HG03045 (cell line): ENCODE measurements around the gene CNTN5.

Source experiments
- ATAC-seq: cut with Tn5 transposase; IDR thresholded peaks from one replicate; pipeline ENCODE4 v1.9.1; 2021; ENCODE audit warnings: mild to moderate bottlenecking, moderate library complexity; ENCODE audit not compliant: unreplicated experiment

CNTN5 gene

DNA sequence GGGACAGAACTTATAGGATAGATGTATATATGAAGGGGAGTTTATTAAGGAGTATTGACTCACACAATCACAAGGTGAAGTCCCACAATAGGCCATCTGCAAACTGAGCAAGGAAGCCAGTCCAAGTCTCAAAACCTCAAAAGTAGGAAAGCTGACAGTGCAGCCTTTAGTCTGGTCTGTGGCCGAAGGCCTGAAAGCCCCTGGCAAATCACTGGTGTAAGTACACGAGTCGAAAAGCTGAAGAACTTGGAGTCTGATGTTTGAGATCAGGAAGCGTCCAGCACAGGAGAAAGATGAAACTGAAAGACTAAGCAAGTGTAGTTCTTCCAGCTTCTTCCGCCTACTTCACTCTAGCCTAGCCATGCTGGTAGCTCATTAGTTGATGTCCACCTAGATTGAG lies 866.7 kb downstream of the CNTN5 start:
- ATAC-seq = no peak

DNA sequence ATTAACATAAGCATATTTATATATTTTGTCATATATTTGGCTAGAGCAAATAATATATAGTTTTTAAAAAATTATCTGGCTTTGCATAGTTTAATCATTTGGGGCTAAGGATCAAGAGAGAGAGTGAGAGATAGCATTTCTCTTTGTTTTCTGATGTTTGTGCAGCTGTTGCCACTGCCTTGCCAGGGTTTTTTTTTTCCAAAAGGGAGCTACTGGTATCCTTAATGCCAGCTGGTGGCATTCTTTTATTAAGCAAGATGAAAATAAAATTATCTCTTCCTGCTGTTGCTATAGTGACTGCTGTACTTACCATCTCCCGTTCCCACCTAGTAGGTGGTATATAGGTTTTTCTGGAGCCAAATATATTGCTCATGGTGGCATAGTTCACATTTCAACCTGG lies 873.1 kb downstream of the CNTN5 start:
- no peak for ATAC-seq

DNA sequence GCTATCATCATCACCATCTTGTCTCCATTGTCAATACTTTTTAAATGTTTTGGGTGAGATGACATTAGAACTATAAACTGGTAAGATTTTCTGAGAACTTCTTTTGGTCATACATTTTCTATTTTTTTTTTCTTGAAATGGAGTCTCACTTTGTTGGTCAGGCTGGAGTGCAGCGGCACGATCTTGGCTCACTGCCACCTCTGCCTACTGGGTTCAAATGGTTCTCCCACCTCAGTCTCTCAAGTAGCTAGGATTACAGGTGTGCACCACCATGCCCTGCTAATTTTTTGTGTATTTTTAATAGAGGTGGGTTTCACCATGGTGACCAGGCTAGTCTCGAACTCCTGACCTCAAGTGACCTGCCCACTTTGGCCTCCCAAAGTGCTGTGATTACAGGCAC lies 880.4 kb downstream of the CNTN5 start:
- no peak for ATAC-seq

DNA sequence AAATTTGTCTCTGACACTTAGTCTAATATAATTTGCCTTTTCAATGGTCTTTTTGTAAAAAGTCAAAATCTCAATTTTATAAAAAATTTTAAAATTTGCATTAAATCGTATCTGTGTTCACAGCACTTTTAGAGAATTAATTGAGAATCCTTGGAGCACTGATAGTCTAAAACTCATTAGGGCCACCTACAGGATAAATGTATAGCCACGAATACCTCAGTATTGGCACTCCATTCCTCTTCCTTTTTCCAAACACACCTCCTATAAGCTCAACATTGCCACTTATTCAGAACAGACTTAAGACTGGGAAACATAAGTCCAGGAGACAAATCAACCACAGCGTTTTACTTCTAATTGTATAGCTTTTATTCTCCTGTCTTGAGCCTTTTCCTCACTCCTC lies 890.4 kb downstream of the CNTN5 start:
- no peak for ATAC-seq

DNA sequence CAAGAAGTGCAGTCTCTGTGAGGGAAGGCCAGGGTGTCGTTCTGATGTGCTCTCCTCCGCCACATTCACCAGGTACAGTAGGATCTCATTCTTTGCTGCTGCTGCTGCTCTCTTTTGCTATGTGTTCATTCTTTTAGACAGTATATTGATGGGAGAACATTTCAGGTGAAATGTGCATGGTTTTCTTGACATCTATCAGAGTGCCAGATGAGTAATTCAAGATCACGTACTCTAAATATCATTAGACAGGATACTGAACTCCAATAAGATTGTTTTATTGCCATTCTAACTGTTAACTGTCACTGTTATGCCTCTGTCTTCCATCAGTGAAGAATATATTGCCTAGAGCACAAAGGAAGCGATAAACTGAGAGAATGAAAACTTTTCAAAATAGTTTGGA lies 895.3 kb downstream of the CNTN5 start:
- ATAC-seq = no peak

DNA sequence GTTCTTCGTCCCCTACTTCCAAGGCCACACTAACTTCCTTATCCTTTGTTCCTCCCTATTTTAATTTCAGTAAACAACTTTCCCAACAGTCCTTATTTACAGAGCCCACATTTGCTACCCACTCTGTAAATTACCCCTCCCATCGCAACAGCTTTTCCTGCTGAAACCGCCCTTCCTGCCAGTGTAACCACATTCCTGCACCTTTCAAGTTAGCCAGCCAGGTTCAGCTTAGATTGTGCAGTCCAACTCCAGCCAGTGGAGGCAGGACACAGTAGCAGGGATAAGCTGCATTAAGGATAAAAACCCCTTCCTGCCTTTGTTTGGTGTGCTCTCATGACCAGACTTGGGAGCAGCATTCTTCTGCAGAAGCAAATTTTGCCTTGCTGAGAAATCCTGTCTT lies 898.0 kb downstream of the CNTN5 start:
- no peak for ATAC-seq

DNA sequence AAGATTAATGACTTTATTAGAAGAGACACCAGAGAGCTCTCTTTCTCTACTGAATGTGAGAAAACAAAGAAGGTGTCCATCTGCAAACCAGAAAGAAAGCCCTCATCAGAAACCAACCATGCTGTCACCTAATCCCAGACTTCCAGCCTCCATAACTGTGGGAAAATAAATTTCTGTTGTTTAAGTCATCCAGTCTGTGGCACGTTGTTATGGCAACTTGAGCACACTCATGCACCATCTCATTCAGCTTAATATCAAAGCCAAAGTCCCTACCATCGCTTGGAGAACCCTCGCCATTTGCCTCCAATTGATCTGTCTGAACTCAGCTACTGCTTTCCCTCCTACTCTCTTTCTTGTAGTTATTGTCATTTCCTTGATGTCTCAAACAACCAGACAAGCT lies 900.2 kb downstream of the CNTN5 start:
- ATAC-seq = no peak

DNA sequence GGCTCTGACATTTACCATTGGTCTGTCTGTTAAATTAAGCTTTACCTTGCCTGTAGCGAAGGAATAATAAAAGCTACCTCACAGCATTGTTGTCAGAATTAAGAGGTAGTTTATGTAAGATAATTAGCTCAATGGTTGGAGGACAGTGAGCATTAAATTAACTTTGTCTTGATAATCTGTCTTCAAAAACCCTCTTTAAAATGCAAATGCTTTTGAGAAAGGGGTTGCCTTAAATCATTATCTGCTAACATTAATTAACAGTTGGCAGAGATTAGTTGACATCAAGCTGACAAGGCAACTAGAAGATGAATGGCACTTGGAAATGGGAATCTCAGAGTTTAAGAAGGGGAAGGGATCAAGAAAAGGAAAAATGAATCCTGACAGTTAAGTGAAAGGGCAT lies 905.2 kb downstream of the CNTN5 start:
- ATAC-seq = no peak

DNA sequence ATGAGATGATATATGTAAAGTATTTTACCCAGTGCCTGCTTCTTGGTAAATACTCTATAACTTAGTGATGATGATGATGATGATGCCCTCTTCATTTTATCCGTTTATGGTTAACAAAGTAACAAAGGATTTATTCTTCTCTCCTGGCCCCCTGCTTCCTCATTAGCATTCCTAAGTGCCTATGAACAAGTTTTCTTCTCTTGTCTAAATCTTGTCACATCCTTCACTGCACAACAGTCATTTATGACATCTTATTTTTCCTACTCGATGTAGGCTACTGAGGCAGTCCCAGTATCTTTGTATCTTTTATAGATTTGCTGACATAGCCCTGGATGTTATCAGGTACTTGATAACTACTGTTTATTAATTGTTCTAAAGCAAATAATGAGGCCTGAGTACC lies 911.9 kb downstream of the CNTN5 start:
- ATAC-seq = no peak

DNA sequence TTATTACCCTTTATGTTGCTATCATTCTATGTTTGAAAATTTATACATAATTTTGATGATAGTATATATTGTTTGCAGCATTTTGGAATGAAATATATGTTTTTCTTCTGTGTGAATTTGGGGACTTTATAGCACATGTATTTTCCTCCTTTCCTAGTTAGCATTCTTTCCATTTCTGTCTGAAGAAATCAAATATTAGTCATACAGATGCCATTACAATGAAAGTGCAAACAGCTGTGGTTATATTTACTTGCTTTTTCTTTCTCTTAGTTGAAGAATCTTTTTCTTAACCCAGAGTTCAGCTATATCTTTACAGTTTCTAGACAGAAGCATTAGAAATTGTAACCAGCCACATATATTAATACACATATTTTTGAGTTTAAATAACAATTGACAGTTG lies 913.3 kb downstream of the CNTN5 start:
- no peak for ATAC-seq

DNA sequence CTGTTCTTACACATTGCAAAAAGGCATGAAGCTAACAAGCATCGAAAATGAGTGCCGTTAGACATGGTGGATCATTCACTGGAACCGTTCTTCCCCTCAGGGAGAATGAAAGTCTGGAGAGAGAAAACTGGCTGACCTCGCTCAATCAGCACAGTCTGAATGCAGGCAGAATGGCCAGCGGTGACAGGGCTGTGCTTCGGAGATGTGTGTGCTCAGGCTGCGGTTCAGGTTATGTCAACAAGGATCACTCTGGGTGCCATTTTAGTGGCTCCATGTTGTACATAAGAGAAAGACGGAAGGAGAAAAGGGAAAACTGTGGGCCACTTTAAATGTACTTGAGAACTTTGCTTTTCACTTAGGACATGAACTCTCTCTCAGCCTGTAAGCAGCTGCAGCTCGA lies 916.6 kb downstream of the CNTN5 start:
- ATAC-seq = no peak

DNA sequence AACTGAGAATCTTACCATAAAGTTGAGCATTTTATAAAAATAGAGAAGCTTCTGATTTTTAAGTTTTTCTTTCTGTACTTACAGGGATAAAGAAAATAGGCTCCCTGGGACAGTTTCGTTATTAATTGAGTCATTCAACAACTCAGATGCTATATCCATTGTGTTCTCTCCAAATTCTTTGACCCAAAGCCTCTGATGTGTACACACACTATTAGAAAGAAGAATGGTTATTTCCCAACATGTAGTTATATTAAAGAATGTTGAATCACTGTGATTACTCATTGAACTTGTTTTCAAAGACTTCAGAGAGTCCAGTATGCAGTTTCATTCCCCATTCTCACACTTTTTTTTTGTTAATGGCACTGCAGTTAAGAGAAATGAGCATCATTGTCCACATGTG lies 932.1 kb downstream of the CNTN5 start:
- no peak for ATAC-seq

DNA sequence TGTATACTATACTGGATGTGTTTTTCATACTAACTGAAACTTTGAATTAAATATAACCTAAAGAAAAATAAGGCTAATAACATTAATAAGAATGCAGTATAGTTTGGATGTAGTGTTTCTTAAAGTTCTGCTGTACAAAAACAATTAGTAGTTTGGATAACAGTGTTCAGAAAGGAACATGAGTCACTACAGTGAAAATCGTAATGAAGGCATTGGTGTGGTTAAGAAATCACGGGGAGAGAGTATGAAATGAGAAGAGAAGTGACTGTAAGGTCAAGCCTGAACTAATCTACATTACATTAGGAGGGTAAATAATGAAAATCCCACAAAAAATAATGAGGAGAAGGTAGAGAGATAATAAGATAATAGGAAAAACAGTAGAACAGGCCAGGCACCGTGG lies 939.8 kb downstream of the CNTN5 start:
- ATAC-seq = no peak

DNA sequence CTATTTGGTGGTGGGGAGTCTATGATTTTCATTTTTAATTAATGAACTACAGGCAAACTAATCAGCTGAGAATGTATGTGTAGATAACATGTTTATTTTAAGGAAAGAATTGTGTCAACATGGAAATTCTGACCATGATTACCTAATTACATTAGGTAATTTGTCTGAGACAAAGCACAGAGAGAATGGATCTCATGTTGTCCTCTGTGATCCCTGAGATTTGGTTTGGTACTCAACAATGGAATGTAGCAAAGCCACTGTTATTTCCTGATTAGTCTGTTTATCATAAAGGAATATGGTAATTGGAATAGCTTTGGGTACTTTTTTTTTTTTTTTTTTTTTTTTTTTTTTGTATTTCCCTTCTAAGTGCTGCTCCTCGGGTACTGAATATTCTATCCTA lies 947.6 kb downstream of the CNTN5 start:
- no peak for ATAC-seq

DNA sequence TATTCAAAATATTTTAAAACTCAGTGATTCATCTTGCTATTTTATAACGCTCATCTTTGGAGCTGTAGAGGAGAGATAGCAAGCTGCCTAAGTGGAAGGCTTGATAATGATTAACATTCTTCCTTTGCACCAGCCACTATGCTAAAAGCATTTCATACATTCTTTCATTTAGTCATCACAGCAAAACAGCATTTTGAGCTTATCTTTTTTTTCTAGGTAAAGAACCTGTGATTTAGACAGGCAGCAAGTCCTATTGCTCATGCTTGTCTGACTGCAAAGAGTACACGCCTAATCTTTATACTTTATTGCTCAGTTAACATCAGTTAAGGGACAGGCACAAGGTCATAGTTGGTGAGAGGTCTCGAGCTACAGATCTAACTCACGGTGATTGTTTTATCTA lies 953.2 kb downstream of the CNTN5 start:
- no peak for ATAC-seq

DNA sequence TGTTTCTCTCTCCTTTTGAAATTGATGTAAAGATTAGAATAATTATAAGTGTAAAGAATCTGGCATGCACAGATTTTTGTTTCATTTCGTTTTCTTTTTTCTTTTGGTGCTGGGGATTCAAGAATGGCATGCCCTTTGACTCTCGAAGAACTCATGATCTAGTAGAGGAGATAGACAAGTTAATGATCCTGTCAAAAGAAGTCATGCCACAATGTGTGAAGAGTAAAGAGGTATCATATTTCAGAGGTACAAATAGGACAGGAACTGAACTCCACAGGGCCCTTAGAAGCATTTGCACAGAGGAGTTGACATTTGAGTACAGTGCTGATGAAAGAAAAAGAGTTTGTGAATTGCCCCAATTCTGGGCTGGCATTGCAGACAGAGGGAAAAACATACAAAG lies 958.3 kb downstream of the CNTN5 start:
- ATAC-seq = no peak

DNA sequence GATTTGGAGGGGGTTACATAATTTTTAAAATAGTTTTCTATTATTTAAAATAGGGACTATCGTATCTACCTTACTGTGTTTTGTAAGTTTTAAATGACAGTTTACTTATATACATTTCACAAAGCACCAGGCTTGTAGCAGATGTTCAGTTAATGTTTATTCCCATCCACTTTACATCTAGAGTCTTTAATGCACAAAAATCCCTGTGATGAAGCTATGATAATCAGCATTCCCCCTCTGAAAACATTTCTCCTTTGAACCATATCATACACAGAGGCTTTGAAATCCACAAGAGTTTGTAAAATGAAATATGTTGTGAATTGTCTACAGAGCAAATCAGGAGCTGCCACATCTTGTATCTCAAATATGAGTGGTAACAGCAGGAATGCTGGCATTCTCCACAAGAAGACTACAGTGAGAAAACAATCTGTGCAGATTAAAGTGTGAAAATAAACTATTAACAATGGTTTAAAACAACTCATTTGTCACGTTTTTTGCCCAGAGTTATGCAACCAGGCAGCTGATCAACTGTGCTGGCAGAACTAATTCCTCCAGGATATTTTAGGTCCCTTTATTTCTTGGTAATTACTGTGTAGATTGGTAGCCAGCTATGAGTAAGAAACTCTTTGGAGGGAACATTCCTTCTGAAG lies 967.2 kb downstream of the CNTN5 start:
- ATAC-seq = no peak

DNA sequence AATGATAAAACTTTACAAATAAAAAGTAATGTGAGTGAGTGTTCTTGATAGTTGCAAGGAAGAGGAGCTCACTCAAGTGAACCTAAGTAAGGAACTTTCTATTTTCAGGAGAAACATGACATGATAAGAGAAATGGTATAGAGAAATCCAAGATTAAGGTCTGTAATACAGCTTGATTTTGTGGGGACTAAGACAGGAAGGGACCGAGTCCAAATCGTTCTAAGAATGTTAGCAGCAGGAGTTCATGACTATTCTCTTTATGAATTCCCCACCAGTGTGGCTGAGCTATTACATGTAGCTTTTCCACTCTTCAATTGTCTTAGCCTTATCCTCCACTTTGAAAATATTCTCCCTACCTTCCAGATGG lies 967.7 kb downstream of the CNTN5 start:
- no peak for ATAC-seq

DNA sequence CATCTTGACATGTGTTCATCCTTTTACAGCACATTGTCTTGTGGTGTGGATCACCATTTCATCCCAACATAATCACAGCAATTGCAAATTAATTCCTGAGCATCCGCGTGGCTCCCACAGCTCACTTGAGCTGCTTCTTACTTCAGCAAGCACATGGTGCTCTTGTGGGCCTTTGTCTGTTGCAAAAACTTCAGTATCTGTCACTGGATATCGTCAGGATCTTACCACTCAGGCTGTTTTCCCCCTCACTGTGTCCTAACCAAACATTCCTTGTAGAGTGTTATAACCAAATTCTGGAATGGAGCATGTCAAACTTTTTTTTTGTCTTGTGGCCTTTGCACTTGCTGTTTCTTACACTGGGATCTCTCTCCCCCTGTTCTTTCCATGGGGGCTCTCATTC lies 983.2 kb downstream of the CNTN5 start:
- ATAC-seq = no peak

DNA sequence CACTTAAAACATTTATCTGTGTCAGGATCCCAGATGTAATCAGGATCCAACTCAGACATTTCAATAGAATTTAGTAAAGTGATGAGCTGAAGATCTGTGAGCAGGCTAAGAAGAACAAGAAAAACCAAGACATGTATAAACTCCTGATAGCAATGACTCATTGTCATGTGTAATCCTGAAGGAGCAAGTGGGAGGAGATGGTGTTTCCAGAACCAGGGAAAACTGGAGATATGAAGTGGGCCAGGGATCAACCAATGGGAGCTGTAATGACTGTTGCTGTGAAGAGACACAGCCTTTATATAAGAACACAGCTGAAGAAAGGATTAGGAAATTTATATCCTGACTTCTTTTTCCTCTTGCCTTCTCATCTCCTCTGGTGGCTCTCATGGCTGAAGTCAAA lies 983.8 kb downstream of the CNTN5 start:
- ATAC-seq = no peak

DNA sequence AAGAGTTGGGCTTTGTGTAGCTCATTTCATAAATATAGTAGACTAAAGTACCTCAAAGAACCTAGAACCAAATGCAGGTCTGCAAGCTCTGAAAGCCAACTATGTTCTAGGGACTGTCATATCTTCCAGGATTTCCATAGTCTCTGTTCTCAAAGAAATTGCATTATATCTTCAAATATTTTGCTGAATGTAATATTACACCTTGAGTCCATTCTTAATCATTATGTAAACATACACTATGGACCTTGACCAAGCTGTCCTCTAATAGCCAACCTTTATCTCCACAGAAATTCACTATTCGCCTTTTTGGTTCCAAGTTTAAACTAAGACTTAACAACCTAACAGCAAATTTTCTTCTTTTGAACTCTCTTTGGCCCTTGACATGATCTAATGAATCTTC lies 987.7 kb downstream of the CNTN5 start:
- ATAC-seq = no peak

DNA sequence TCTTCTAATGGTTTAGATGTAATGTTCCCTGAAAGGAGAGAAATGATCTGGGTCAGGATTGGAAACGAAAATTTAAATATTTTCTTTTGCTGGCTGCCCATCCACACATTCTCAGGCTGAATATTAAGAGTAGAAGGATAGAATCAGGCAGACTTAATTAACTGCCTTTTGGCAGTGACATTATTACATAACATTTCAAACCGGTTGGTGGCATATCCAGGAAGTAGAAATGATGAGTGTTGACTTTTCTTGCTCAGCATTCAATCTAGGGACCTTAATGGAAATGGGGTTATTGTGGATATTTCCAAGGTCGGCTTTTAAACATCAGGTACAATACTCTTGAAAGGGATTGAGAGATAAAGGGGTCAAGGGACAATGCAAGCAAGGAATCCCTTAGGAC lies 989.0 kb downstream of the CNTN5 start:
- ATAC-seq = no peak

DNA sequence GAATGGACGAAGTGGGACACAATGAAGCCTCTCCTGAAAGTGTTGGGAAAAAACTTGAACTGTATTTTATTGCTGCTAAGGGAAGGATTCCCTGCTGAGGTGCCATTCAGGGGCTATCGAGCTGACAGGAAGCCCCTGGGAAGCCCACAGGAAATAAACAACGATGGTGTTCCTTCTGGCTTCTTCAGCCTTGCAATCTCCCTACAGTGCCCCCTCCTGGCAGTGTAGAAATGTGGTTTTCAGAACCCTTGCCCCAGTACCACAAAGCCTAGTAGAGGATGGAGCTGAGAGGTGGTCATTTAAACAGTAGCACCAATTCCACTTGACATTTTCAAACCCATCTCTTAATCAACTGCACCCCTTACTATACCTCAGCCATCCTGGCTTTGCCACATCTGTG lies 989.6 kb downstream of the CNTN5 start:
- no peak for ATAC-seq

DNA sequence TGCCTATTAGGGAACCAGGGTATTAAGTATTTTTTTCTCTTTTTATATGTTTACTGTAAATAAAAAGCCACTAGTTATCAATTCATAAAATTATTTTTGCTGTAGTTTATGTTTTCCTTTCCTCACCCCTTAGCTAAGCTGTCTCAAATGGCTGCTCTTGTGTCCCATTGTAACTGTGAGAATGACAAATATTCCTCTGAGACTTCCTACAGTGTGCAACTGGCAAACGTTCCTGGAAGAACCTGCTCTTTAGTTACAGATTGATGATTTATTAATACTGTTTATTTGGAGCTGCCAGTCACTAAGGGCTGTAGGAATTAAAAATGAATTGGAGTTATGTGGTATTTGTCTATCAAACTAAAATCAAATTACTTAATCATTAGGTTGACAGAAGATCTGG lies 990.9 kb downstream of the CNTN5 start:
- ATAC-seq = no peak
